MM.1S (cell line): ENCODE results near the gene MMP7.
"Not testable (repeated sequence)": the region's sequence is repeated elsewhere in the genome, so short reads cannot be mapped to it uniquely, and the experiment has no call there.

Experiments used
- DNase-seq: peaks from one replicate; pipeline ENCODE4 v3.0.0-alpha.2; 2015
- H2AFZ ChIP-seq: fragments of 300-600 bp; sonication (generic); 2 replicates; pipeline ENCODE4 v1.6.0; 2016; ENCODE audit warnings: antibody characterized with exemption, low read length
- H3F3A ChIP-seq: fragments of 300-600 bp; sonication (generic); 2 replicates; pipeline ENCODE4 v1.6.1; 2016; ENCODE audit warnings: mild to moderate bottlenecking, antibody characterized with exemption, low read length, moderate library complexity, mixed read lengths; ENCODE audit not compliant: insufficient read depth
- H3K27ac ChIP-seq: fragments of 300-600 bp; sonication (generic); 2 replicates; pipeline ENCODE4 v1.5.1; 2016; ENCODE audit warnings: mild to moderate bottlenecking, low read length
- H3K27me3 ChIP-seq: fragments of 300-600 bp; sonication (generic); replicated peaks from 2 replicates; pipeline ENCODE4 v1.6.0; 2016; ENCODE audit warnings: low read length; ENCODE audit not compliant: insufficient read depth
- H3K36me3 ChIP-seq: fragments of 300-600 bp; sonication (generic); replicated peaks from 2 replicates; pipeline ENCODE4 v1.6.1; 2016; ENCODE audit warnings: mild to moderate bottlenecking, low read length, mixed read lengths; ENCODE audit not compliant: insufficient read depth
- H3K4me1 ChIP-seq: fragments of 300-600 bp; sonication (generic); 2 replicates; pipeline ENCODE4 v1.6.1; 2016; ENCODE audit warnings: low read length, mixed read lengths
- H3K4me2 ChIP-seq: fragments of 300-600 bp; sonication (generic); 2 replicates; pipeline ENCODE4 v1.6.0; 2016; ENCODE audit warnings: low read depth, low read length
- H3K4me3 ChIP-seq: fragments of 300-600 bp; sonication (generic); 2 replicates; pipeline ENCODE4 v1.5.1; 2016; ENCODE audit warnings: low read length, mixed read lengths
- H3K79me2 ChIP-seq: fragments of 300-600 bp; sonication (generic); 2 replicates; pipeline ENCODE4 v1.6.1; 2016; ENCODE audit warnings: mixed run types, low read length, mixed read lengths
- H3K9ac ChIP-seq: fragments of 300-600 bp; sonication (generic); 2 replicates; pipeline ENCODE4 v1.6.1; 2016; ENCODE audit warnings: low read length, mixed read lengths
- H3K9me2 ChIP-seq: fragments of 300-600 bp; sonication (generic); replicated peaks from 2 replicates; pipeline ENCODE4 v1.6.1; 2016; ENCODE audit warnings: mild to moderate bottlenecking, low read length, mixed read lengths; ENCODE audit not compliant: insufficient read depth
- H3K9me3 ChIP-seq: fragments of 300-600 bp; sonication (generic); replicated peaks from 2 replicates; pipeline ENCODE4 v1.6.1; 2016; ENCODE audit warnings: mild to moderate bottlenecking, low read length, mixed read lengths; ENCODE audit not compliant: insufficient read depth
- H4K20me1 ChIP-seq: fragments of 300-600 bp; sonication (generic); 2 replicates; pipeline ENCODE4 v1.6.1; 2016; ENCODE audit warnings: mild to moderate bottlenecking, low read length, moderate library complexity, mixed read lengths; ENCODE audit not compliant: insufficient read depth
- EZH2 ChIP-seq: fragments of 300-600 bp; sonication (generic); optimal IDR thresholded peaks from 2 replicates; pipeline ENCODE3; 2017; ENCODE audit warnings: low read depth, mild to moderate bottlenecking, antibody characterized with exemption, low read length, mixed read lengths
- EZH2phosphoT487 ChIP-seq: fragments of 300-600 bp; sonication (generic); IDR thresholded peaks from 2 replicates; pipeline ENCODE4 v1.6.1; 2018; ENCODE audit warnings: antibody characterized with exemption, low read length
- TF ChIP-seq, protein P1 (sequence below): fragments of 300-600 bp; sonication (generic); IDR thresholded peaks from 2 replicates; pipeline ENCODE4 v1.5.1; 2016; ENCODE audit warnings: antibody characterized with exemption, low read length, mixed read lengths

Gene MMP7

DNA sequence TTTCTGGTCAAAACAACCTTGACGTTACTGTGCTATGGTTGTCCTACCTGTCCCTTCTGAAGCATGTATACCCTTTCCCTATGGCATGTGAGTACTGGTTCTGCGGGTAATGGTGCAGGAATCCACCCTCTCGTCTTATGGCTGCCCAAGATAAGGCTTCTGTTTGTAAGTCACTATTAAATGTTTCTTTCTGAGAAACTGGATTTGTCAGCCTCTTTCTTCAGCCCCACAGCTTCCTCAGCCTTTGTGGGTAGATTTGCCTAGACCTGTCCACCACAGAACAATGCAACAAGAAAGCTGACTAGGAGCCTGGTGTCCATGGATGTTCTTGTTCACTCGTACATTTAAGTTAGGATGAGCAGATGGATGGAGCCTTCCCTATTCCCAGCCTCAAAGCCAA is 14.4 kb downstream of the MMP7 start:
- Histone ChIP-seq H3K79me2 (no peaks in the 10 kb centered on the region), H3K9me3 (no peaks in the 10 kb centered on the region), H3K27ac (no peak overlapping the region), H4K20me1 (no peaks in the 10 kb centered on the region), H3K4me1 (no peaks in the 10 kb centered on the region), H3K9me2 (no peaks in the 10 kb centered on the region), H3K36me3 (no peaks in the 10 kb centered on the region), H3K4me3 (no peak overlapping the region), H2AFZ (no peak overlapping the region), H3K9ac (no peak overlapping the region), H3K27me3 (no peaks in the 10 kb centered on the region), H3K4me2 (no peak overlapping the region), H3F3A (no peaks in the 10 kb centered on the region)
- DNase-seq, result no peak
- TF ChIP-seq, protein P1, sequence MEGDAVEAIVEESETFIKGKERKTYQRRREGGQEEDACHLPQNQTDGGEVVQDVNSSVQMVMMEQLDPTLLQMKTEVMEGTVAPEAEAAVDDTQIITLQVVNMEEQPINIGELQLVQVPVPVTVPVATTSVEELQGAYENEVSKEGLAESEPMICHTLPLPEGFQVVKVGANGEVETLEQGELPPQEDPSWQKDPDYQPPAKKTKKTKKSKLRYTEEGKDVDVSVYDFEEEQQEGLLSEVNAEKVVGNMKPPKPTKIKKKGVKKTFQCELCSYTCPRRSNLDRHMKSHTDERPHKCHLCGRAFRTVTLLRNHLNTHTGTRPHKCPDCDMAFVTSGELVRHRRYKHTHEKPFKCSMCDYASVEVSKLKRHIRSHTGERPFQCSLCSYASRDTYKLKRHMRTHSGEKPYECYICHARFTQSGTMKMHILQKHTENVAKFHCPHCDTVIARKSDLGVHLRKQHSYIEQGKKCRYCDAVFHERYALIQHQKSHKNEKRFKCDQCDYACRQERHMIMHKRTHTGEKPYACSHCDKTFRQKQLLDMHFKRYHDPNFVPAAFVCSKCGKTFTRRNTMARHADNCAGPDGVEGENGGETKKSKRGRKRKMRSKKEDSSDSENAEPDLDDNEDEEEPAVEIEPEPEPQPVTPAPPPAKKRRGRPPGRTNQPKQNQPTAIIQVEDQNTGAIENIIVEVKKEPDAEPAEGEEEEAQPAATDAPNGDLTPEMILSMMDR, result no peak
- TF ChIP-seq EZH2 (no peak), EZH2phosphoT487 (no peak)

GRCh38 chr11:102513869-102514268 is 16.7 kb downstream of the MMP7 start:
- no peak for DNase-seq
- Histone ChIP-seq H3K79me2 (no peaks in the 10 kb centered on the region), H3K27ac (no peak overlapping the region), H3K36me3 (no peaks in the 10 kb centered on the region), H3K4me1 (no peaks in the 10 kb centered on the region), H3K27me3 (no peaks in the 10 kb centered on the region), H3K4me3 (no peak overlapping the region), H3K9me3 (no peaks in the 10 kb centered on the region), H3K9ac (no peak overlapping the region), H2AFZ (no peak overlapping the region), H3K4me2 (no peak overlapping the region), H3K9me2 (no peaks in the 10 kb centered on the region), H4K20me1 (no peaks in the 10 kb centered on the region), H3F3A (no peaks in the 10 kb centered on the region)
- TF ChIP-seq, protein P1, result no peak
- TF ChIP-seq EZH2phosphoT487, result no peak
- TF ChIP-seq EZH2, result no peak

- no peaks in the 10 kb centered on the region for H3F3A ChIP-seq
- no peak overlapping the region for H3K27ac ChIP-seq
- H3K4me3 ChIP-seq, result no peak overlapping the region
- H3K9ac ChIP-seq, result no peak overlapping the region
- H3K4me1 ChIP-seq, result no peaks in the 10 kb centered on the region
- no peaks in the 10 kb centered on the region for H3K79me2 ChIP-seq
- no peak overlapping the region for H2AFZ ChIP-seq
- H3K27me3 ChIP-seq, result no peaks in the 10 kb centered on the region
- no peaks in the 10 kb centered on the region for H3K36me3 ChIP-seq
- no peak for DNase-seq
- H3K9me3 ChIP-seq, result no peaks in the 10 kb centered on the region
- no peaks in the 10 kb centered on the region for H3K9me2 ChIP-seq
- H3K4me2 ChIP-seq, result no peak overlapping the region
- no peaks in the 10 kb centered on the region for H4K20me1 ChIP-seq
- TF ChIP-seq EZH2 (no peak), EZH2phosphoT487 (no peak)
- TF ChIP-seq, protein P1, result no peak
These were observed 20.0 kb downstream of the MMP7 start for GRCh38 chr11:102510439-102511135.

DNA sequence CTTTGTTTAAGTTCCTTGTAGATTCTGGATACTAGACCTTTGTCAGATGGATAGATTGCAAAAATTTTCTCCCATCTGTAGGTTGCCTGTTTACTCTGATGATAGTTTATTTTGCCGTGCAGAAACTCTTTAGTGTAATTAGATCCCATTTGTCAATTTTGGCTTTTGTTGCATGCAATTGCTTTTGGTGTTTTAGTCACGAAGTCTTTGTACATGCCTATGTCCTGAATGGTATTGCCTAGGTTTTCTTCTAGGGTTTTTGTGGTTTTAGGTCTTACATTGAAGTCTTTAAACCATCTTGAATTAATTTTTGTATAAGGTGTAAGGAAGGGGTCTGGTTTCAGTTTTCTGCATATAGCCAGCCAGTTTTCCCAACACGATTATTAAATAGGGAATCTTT is 27.7 kb downstream of the MMP7 start:
- not testable (repeated sequence) for H3K9me3 ChIP-seq, H3K9ac ChIP-seq, H3K4me2 ChIP-seq, H2AFZ ChIP-seq, DNase-seq, H3K27ac ChIP-seq, H3F3A ChIP-seq, H3K27me3 ChIP-seq, H3K36me3 ChIP-seq, H3K4me1 ChIP-seq, H3K79me2 ChIP-seq, H3K4me3 ChIP-seq, H4K20me1 ChIP-seq, H3K9me2 ChIP-seq
